Mesenchymal stem cell (in vitro differentiated cells and primary cell): ENCODE measurements around the gene NPPC.

ENCODE experiments used
- DNase-seq: peaks from one replicate; pipeline ENCODE4 v3.0.0-alpha.2; 2013
- H2AFZ ChIP-seq: one replicate; pipeline ENCODE4 v1.6.1; 2013; ENCODE audit warnings: low read depth, mild to moderate bottlenecking, control low read depth, inconsistent platforms, low read length, moderate library complexity
- H2AK5ac ChIP-seq: 2 replicates; pipeline ENCODE4 v1.6.1; 2013; ENCODE audit warnings: low read length, moderate library complexity, mild to moderate bottlenecking, inconsistent platforms; ENCODE audit not compliant: severe bottlenecking
- H2BK120ac ChIP-seq: one replicate; pipeline ENCODE4 v1.6.1; 2013; ENCODE audit warnings: low read depth, mild to moderate bottlenecking, inconsistent platforms, low read length, moderate library complexity
- H2BK12ac ChIP-seq, 2 experiments: one replicate each; pipeline ENCODE4 v1.6.1; 2013; ENCODE audit warnings: inconsistent platforms in 2 of 2, low read length in 2 of 2, mild to moderate bottlenecking in 2 of 2, moderate library complexity in 2 of 2, control low read depth in 1 of 2
- H2BK15ac ChIP-seq: one replicate; pipeline ENCODE4 v1.6.1; 2013; ENCODE audit warnings: mild to moderate bottlenecking, low read depth, inconsistent platforms; ENCODE audit not compliant: poor library complexity, severe bottlenecking
- H2BK5ac ChIP-seq: 2 replicates; pipeline ENCODE4 v1.6.1; 2013; ENCODE audit warnings: low read depth, mild to moderate bottlenecking, low read length, control low read depth, inconsistent platforms; ENCODE audit not compliant: poor library complexity, severe bottlenecking
- H3K14ac ChIP-seq, 2 experiments: one replicate each; pipeline ENCODE4 v1.6.1; 2013; ENCODE audit warnings: inconsistent platforms in 2 of 2, low read length in 2 of 2, control low read depth in 1 of 2, mild to moderate bottlenecking in 1 of 2, moderate library complexity in 1 of 2
- H3K18ac ChIP-seq, 2 experiments: one replicate each; pipeline ENCODE4 v1.6.1; 2013; ENCODE audit warnings: inconsistent platforms in 2 of 2, low read length in 2 of 2, control low read depth in 1 of 2, low read depth in 1 of 2, mild to moderate bottlenecking in 1 of 2
- H3K23ac ChIP-seq, 2 experiments: one replicate each; pipeline ENCODE4 v1.6.1; 2013; ENCODE audit warnings: inconsistent platforms in 2 of 2, low read length in 2 of 2, mild to moderate bottlenecking in 2 of 2, moderate library complexity in 2 of 2, control low read depth in 1 of 2
- H3K27ac ChIP-seq: 2 replicates; pipeline ENCODE4 v1.5.1; 2013; ENCODE audit warnings: mild to moderate bottlenecking, moderate library complexity, low read length, control low read depth, inconsistent platforms; ENCODE audit not compliant: poor library complexity, severe bottlenecking
- H3K27me3 ChIP-seq, 2 experiments: 2 replicates each; pipeline versions ENCODE4 v1.6.1 to v1.7.0; 2013; ENCODE audit warnings: low read length in 2 of 2, mild to moderate bottlenecking in 2 of 2, moderate library complexity in 2 of 2, control low read depth in 1 of 2, inconsistent platforms in 1 of 2; ENCODE audit not compliant: control insufficient read depth in 1 of 2, insufficient read depth in 1 of 2
- H3K36me3 ChIP-seq, 2 experiments: 2 replicates each; pipeline versions ENCODE4 v1.6.1 to v1.7.0; 2013; ENCODE audit warnings: low read length in 2 of 2, control low read depth in 1 of 2, inconsistent platforms in 1 of 2, low read depth in 1 of 2, mild to moderate bottlenecking in 1 of 2; ENCODE audit not compliant: insufficient read depth in 2 of 2, control insufficient read depth in 1 of 2
- H3K4ac ChIP-seq, 2 experiments: one replicate each; pipeline ENCODE4 v1.6.1; 2013; ENCODE audit warnings: inconsistent platforms in 2 of 2, low read length in 2 of 2, mild to moderate bottlenecking in 2 of 2, moderate library complexity in 2 of 2, control low read depth in 1 of 2, low read depth in 1 of 2
- H3K4me1 ChIP-seq: 2 replicates; pipeline ENCODE4 v1.6.1; 2013; ENCODE audit warnings: low read depth, low read length, control low read depth; ENCODE audit not compliant: control insufficient read depth, insufficient read depth
- H3K4me2 ChIP-seq: 2 replicates; pipeline ENCODE4 v1.6.1; 2013; ENCODE audit warnings: low read length, mild to moderate bottlenecking, inconsistent platforms; ENCODE audit not compliant: poor library complexity, severe bottlenecking
- H3K4me3 ChIP-seq, 2 experiments: 2 replicates each; pipeline versions ENCODE4 v1.5.1 to v1.7.0; 2013; ENCODE audit warnings: low read length in 2 of 2, mild to moderate bottlenecking in 2 of 2, control low read depth in 1 of 2, low read depth in 1 of 2; ENCODE audit not compliant: insufficient read depth in 1 of 2
- H3K79me1 ChIP-seq: replicated peaks from 2 replicates; pipeline ENCODE4 v1.6.1; 2013; ENCODE audit warnings: mild to moderate bottlenecking, control low read depth, low read length, inconsistent platforms; ENCODE audit not compliant: poor library complexity, severe bottlenecking
- H3K9ac ChIP-seq: 2 replicates; pipeline ENCODE4 v1.7.0; 2013; ENCODE audit warnings: mild to moderate bottlenecking, low read length, moderate library complexity
- H3K9me3 ChIP-seq: 2 replicates; pipeline ENCODE4 v1.7.0; 2013; ENCODE audit warnings: mild to moderate bottlenecking, low read length; ENCODE audit not compliant: control insufficient read depth
- H4K8ac ChIP-seq: one replicate; pipeline ENCODE4 v1.6.1; 2013; ENCODE audit warnings: inconsistent platforms, mild to moderate bottlenecking, low read length, moderate library complexity
- H4K91ac ChIP-seq: one replicate; pipeline ENCODE4 v1.6.1; 2013; ENCODE audit warnings: mild to moderate bottlenecking, low read length, inconsistent platforms
- WGBS: methylation state at CpG from one replicate; pipeline ENCODE4 v1.1.7; 2013; ENCODE audit warnings: mixed read lengths; 5-methylcytosine and 5-hydroxymethylcytosine counted together

The NPPC gene

DNA sequence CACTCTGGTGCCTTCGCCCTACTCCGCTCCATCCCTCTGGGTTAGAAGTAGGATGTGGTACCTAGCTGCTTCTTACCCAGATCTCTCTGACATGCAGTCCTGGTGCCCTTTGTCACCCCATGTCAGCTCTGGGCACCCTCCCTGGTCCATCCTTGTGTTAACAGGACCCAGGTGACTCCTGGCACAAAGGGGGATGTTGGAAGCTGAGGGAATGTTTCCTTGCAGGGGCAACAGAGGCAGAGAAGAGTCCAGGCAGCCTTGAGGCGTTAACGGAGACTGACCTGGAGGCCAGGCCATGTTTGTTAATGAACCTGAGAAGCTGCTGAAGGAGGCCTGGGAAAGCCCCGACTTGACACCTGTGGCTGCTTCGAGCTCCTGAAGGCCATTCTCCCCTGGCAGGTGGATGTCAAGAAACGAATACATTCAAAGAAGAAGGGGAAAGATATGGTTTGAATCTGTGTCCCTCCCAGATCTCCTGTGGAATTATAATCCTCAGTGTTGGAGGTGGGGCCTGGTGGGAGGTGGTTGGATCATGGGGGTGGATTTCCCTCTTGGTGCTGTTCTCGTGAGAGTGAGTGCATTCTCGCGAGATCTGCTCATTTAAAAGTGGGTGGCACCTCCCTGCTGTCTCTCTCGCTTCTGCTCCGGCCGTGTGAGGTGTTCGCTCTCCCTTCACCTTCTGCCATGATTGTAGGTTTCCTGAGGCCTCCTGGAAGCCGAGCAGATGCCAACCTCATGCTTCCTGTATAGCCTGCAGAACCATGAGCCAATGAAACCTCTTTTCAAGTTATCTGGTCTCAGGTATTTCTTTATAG is 31.4 kb downstream of the NPPC start:
- WGBS, result 82% methylated on average over 13 of the region's 15 CpGs
- H3K27ac ChIP-seq, result no peak overlapping the region

DNA sequence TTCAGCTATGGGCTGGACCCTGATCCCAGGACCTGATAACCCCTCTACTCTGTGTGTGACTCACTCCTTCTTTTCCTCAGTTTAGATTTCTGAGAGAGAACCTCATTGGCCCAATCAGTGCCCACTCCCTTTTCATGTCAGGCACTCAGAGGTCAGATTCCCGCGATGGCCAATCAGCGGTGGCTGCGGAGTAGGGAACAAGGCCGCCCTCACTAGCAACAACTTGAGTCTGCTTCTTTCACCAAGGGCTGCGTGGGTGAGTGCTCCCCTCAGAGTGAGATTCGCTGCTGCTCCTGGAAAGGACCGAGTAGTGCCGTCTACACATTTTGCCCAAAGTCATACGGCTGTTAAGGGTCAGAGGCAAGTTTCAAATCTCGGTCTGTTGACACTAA is 34.7 kb downstream of the NPPC start:
- Histone ChIP-seq H2AFZ (no peak overlapping the region), H2AK5ac (no peak overlapping the region), H3K27ac (no peak overlapping the region), H2BK15ac (no peak overlapping the region), H3K79me1 (no peaks in the 10 kb centered on the region), H2BK120ac (no peak overlapping the region), H4K8ac (no peak overlapping the region), H3K4me1 (no peaks in the 10 kb centered on the region), H2BK12ac (no peak overlapping the region), H3K4me2 (no peak overlapping the region), H3K14ac (no peak overlapping the region), H4K91ac (no peak overlapping the region), H3K23ac (no peak overlapping the region), H3K4me3 (no peak overlapping the region), H2BK5ac (no peak overlapping the region), H3K18ac (no peak overlapping the region), H3K4ac (no peak overlapping the region), H3K36me3 (no peaks in the 10 kb centered on the region), H3K27me3 (peaks cover 31 to 73% of the 10 kb centered on the region in 2 experiments), H3K9me3 (no peaks in the 10 kb centered on the region), H3K9ac (no peak overlapping the region)
- DNase-seq, result no peak
- 83% methylated on average over 10 of the region's 11 CpGs for WGBS

More for the DNA sequence above, 31.4 kb downstream of the NPPC start:
- Histone ChIP-seq H2AK5ac (no peak overlapping the region), H2AFZ (no peak overlapping the region), H3K79me1 (no peaks in the 10 kb centered on the region), H2BK15ac (no peak overlapping the region), H2BK5ac (no peak overlapping the region), H2BK12ac (no peak overlapping the region), H3K36me3 (no peaks in the 10 kb centered on the region), H3K4me3 (no peak overlapping the region), H2BK120ac (no peak overlapping the region), H3K27me3 (peaks cover 28 to 62% of the 10 kb centered on the region in 2 experiments), H3K9ac (no peak overlapping the region), H3K4ac (no peak overlapping the region), H4K91ac (no peak overlapping the region), H3K14ac (no peak overlapping the region), H4K8ac (no peak overlapping the region), H3K4me2 (no peak overlapping the region), H3K18ac (no peak overlapping the region), H3K9me3 (no peaks in the 10 kb centered on the region), H3K4me1 (no peaks in the 10 kb centered on the region), H3K23ac (no peak overlapping the region)
- no peak for DNase-seq

DNA sequence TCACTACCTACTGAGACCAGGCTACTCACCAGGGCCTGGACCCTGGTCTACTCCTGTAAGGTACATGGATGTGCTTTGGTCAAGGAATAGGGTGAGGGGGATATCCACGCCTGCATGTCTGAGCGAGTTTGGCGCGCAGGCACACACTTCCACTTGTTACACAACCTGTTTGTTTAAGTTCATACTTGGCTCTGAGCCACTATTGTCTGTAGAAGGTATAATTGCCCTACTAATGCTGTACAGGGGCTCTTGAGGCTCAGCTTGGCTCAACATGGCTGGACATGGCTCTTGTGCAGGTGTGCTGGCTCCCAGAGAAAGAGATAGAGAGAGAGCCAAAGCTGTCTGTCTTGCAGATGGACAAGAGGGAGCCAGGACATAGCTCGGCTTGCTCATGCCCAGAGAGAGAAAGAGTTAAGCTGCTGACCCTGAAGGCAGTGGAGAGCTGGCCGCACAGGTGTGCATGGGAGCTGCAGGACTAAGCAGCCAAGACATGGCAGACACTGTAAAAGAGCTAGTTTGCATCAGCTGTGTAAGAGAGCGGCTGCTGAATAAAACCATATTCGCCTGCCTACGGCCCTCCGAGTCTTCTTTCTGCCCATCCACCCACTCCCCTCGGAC is 35.2 kb downstream of the NPPC start:
- WGBS, result 93% methylated on average over 8 of the region's 11 CpGs
- no peak for DNase-seq
- H2BK5ac ChIP-seq, result no peak overlapping the region

GRCh38 chr2:231887756-231888155 is 38.4 kb downstream of the NPPC start:
- no peak for DNase-seq
- peaks cover 5% of the 10 kb centered on the region for H3K9me3 ChIP-seq
- no peak overlapping the region for H3K23ac ChIP-seq
- no peak overlapping the region for H2AK5ac ChIP-seq
- no peaks in the 10 kb centered on the region for H3K36me3 ChIP-seq
- no peak overlapping the region for H4K8ac ChIP-seq
- H3K9ac ChIP-seq, result no peak overlapping the region
- H3K14ac ChIP-seq, result no peak overlapping the region
- H3K4ac ChIP-seq, result no peak overlapping the region
- 94% methylated on average over 4 of the region's 6 CpGs for WGBS
- no peak overlapping the region for H3K4me3 ChIP-seq
- H2BK15ac ChIP-seq, result no peak overlapping the region
- peaks cover 33 to 74% of the 10 kb centered on the region in 2 experiments for H3K27me3 ChIP-seq
- no peak overlapping the region for H3K27ac ChIP-seq
- H3K18ac ChIP-seq, result no peak overlapping the region
- no peak overlapping the region for H2AFZ ChIP-seq
- no peak overlapping the region for H2BK5ac ChIP-seq
- H2BK120ac ChIP-seq, result no peak overlapping the region
- H3K4me1 ChIP-seq, result no peaks in the 10 kb centered on the region
- H4K91ac ChIP-seq, result no peak overlapping the region
- no peak overlapping the region for H2BK12ac ChIP-seq
- H3K79me1 ChIP-seq, result no peaks in the 10 kb centered on the region
- no peak overlapping the region for H3K4me2 ChIP-seq

More for the DNA sequence above, 35.2 kb downstream of the NPPC start:
- Histone ChIP-seq H3K18ac (no peak overlapping the region), H3K79me1 (no peaks in the 10 kb centered on the region), H2AFZ (no peak overlapping the region), H2BK12ac (no peak overlapping the region), H2BK120ac (no peak overlapping the region), H2AK5ac (no peak overlapping the region), H3K9me3 (peaks cover 4% of the 10 kb centered on the region), H3K9ac (no peak overlapping the region), H3K27ac (no peak overlapping the region), H3K27me3 (peaks cover 31 to 74% of the 10 kb centered on the region in 2 experiments), H3K4me3 (no peak overlapping the region), H3K14ac (no peak overlapping the region), H3K23ac (no peak overlapping the region), H4K91ac (peak overlapping the region; percentile 16), H3K4me2 (no peak overlapping the region), H3K4me1 (no peaks in the 10 kb centered on the region), H3K4ac (no peak overlapping the region), H3K36me3 (no peaks in the 10 kb centered on the region), H2BK15ac (no peak overlapping the region), H4K8ac (no peak overlapping the region)
